Hepatocyte (in vitro differentiated cells): ENCODE measurements around the gene CENPU. TPM values are rescaled to one million over a fixed set of nuclear protein-coding genes. Genes with fewer than 3 reads are reported as not detected.

Experiments used
- DNase-seq: peaks from one replicate; pipeline ENCODE4 v3.0.0-alpha.2; 2016; ENCODE audit warnings: low spot score
- H2AFZ ChIP-seq: fragments of 200-600 bp; sonication (generic); 2 replicates; pipeline ENCODE4 v1.6.0; 2016; ENCODE audit warnings: antibody characterized with exemption, mild to moderate bottlenecking
- H3K27ac ChIP-seq: fragments of 200-600 bp; sonication (generic); 2 replicates; pipeline ENCODE4 v1.5.1; 2016; ENCODE audit warnings: mild to moderate bottlenecking
- H3K27me3 ChIP-seq: fragments of 200-600 bp; sonication (generic); 2 replicates; pipeline ENCODE4 v1.6.1; 2016
- H3K36me3 ChIP-seq: fragments of 200-600 bp; sonication (generic); replicated peaks from 2 replicates; pipeline ENCODE4 v1.5.1; 2016; ENCODE audit warnings: low read depth; ENCODE audit not compliant: insufficient read depth
- H3K4me1 ChIP-seq: fragments of 200-600 bp; sonication (generic); 2 replicates; pipeline ENCODE4 v1.5.1; 2016; ENCODE audit warnings: mild to moderate bottlenecking, moderate library complexity; ENCODE audit not compliant: insufficient read depth
- H3K4me2 ChIP-seq: fragments of 200-600 bp; sonication (generic); 2 replicates; pipeline ENCODE4 v1.6.0; 2016
- H3K4me3 ChIP-seq: fragments of 200-600 bp; sonication (generic); 2 replicates; pipeline ENCODE4 v1.5.1; 2016; ENCODE audit warnings: mild to moderate bottlenecking
- H3K79me2 ChIP-seq: fragments of 200-600 bp; sonication (generic); 2 replicates; pipeline ENCODE4 v1.6.0; 2017; ENCODE audit warnings: mild to moderate bottlenecking
- H3K9me2 ChIP-seq: fragments of 200-600 bp; sonication (generic); replicated peaks from 2 replicates; pipeline ENCODE4 v1.6.0; 2017; ENCODE audit warnings: mild to moderate bottlenecking; ENCODE audit not compliant: insufficient read depth
- H3K9me3 ChIP-seq: fragments of 200-600 bp; sonication (generic); 2 replicates; pipeline ENCODE4 v1.5.1; 2016; ENCODE audit warnings: low read depth, mild to moderate bottlenecking
- H4K20me1 ChIP-seq: fragments of 200-600 bp; sonication (generic); 2 replicates; pipeline ENCODE4 v1.6.0; 2016; ENCODE audit warnings: mild to moderate bottlenecking; ENCODE audit not compliant: insufficient read depth, poor library complexity, severe bottlenecking
- CTCF ChIP-seq: fragments of 200-600 bp; sonication (generic); IDR thresholded peaks from 2 replicates; pipeline ENCODE4 v1.5.1; 2016; ENCODE audit warnings: antibody characterized with exemption, mild to moderate bottlenecking; ENCODE audit not compliant: poor library complexity
- EZH2 ChIP-seq: fragments of 200-600 bp; sonication (generic); IDR thresholded peaks from 2 replicates; pipeline ENCODE4 v1.6.1; 2016; ENCODE audit warnings: antibody characterized with exemption, mild to moderate bottlenecking, borderline replicate concordance
- EZH2phosphoT487 ChIP-seq: fragments of 200-600 bp; sonication (generic); IDR thresholded peaks from one replicate; pipeline ENCODE4 v1.6.1; 2018; ENCODE audit warnings: antibody characterized with exemption, mild to moderate bottlenecking, low read depth, moderate library complexity; ENCODE audit not compliant: unreplicated experiment, severe bottlenecking
- WGBS: methylation state at CpG from one replicate; pipeline ENCODE4 v1.1.6; 2016; ENCODE audit warnings: low lambda C conversion rate; ENCODE audit errors: missing lambda C conversion rate; 5-methylcytosine and 5-hydroxymethylcytosine counted together
- polyA plus RNA-seq: library from polyadenylated mRNA; unstranded; fragments of >200 nt; fragmentation: Nextera tagmentation; extraction: Ambion mirVana; gene quantifications from 2 replicates; pipeline ENCODE4 v1.2.1, GENCODE V29; 2016
- total RNA-seq: library from RNA; depleted of rRNA; stranded (reverse); fragments of >200 nt; gene quantifications from 2 replicates; pipeline ENCODE4 v1.2.3, GENCODE V29; 2014

Gene CENPU
- total and polyA plus RNA-seq, 2 experiments from 2014 or later, result 7.8 to 10.0 TPM

GRCh38 chr4:184689681-184690080, 44.2 kb downstream of the CENPU start:
- no peak overlapping the region for H3K27ac ChIP-seq
- no peak overlapping the region for H3K4me3 ChIP-seq
- no peaks in the 10 kb centered on the region for H3K27me3 ChIP-seq
- H2AFZ ChIP-seq, result no peak overlapping the region
- no peaks in the 10 kb centered on the region for H3K79me2 ChIP-seq
- H3K9me2 ChIP-seq, result no peaks in the 10 kb centered on the region
- TF ChIP-seq EZH2phosphoT487 (no peak), CTCF (no peak), EZH2 (no peak)
- H3K4me1 ChIP-seq, result no peaks in the 10 kb centered on the region
- 61% methylated on average over 5 of the region's 5 CpGs for WGBS
- no peak for DNase-seq
- no peaks in the 10 kb centered on the region for H4K20me1 ChIP-seq
- no peaks in the 10 kb centered on the region for H3K36me3 ChIP-seq
- no peak overlapping the region for H3K4me2 ChIP-seq
- H3K9me3 ChIP-seq, result no peaks in the 10 kb centered on the region

- no peaks in the 10 kb centered on the region for H3K27me3 ChIP-seq
- DNase-seq, result peak; percentile 13
- no peaks in the 10 kb centered on the region for H3K36me3 ChIP-seq
- no peaks in the 10 kb centered on the region for H3K4me1 ChIP-seq
- H3K79me2 ChIP-seq, result no peaks in the 10 kb centered on the region
- no peak overlapping the region for H3K4me2 ChIP-seq
- H3K27ac ChIP-seq, result no peak overlapping the region
- H3K4me3 ChIP-seq, result no peak overlapping the region
- no peak overlapping the region for H2AFZ ChIP-seq
- TF ChIP-seq CTCF (no peak), EZH2 (no peak), EZH2phosphoT487 (no peak)
- no peaks in the 10 kb centered on the region for H3K9me3 ChIP-seq
- 70% methylated on average over 11 of the region's 11 CpGs for WGBS
- H4K20me1 ChIP-seq, result no peaks in the 10 kb centered on the region
- no peaks in the 10 kb centered on the region for H3K9me2 ChIP-seq
Observed at GRCh38 chr4:184688447-184688846, 45.4 kb downstream of the CENPU start.

- Histone ChIP-seq H3K4me1 (no peaks in the 10 kb centered on the region), H3K9me2 (no peaks in the 10 kb centered on the region), H3K79me2 (no peaks in the 10 kb centered on the region), H3K27ac (no peak overlapping the region), H3K9me3 (no peaks in the 10 kb centered on the region), H3K4me3 (no peak overlapping the region), H2AFZ (no peak overlapping the region), H3K36me3 (no peaks in the 10 kb centered on the region), H4K20me1 (no peaks in the 10 kb centered on the region), H3K27me3 (no peaks in the 10 kb centered on the region), H3K4me2 (no peak overlapping the region)
- TF ChIP-seq CTCF (no peak), EZH2phosphoT487 (no peak), EZH2 (no peak)
- WGBS, result 61% methylated on average over 3 of the region's 3 CpGs
- no peak for DNase-seq
Observed at GRCh38 chr4:184688005-184688404, 45.9 kb downstream of the CENPU start.
